GM21576 (cell line): Measurements from ENCODE around the gene PUS10.
A peak's percentile ranks its signal among the peaks of the same experiment; 100 is the strongest.
"Not testable (repeated sequence)": the region's sequence is repeated elsewhere in the genome, so short reads cannot be mapped to it uniquely, and the experiment has no call there.

Experiments
- ATAC-seq: cut with Tn5 transposase; IDR thresholded peaks from one replicate; pipeline ENCODE4 v1.9.1; 2021; ENCODE audit warnings: mild to moderate bottlenecking, moderate library complexity; ENCODE audit not compliant: unreplicated experiment

The PUS10 gene

GRCh38 chr2:61017556-61018317, at the start of gene PUS10, which contains the start of gene PEX13:
TSS of gene PUS10 (minus strand) at chr2:61018255. CDS start at chr2:61011890, 6,365 bp downstream.
TSS of gene PEX13 (plus strand) at chr2:61017720. CDS start at chr2:61017760, 40 bp downstream.
- peak; percentile 77 for ATAC-seq

GRCh38 chr2:61065714-61066709, 48.0 kb upstream of the PUS10 start, which contains the start of gene SANBR:
TSS of gene SANBR (plus strand) at chr2:61065871. CDS start at chr2:61070351, 4,480 bp downstream.
- ATAC-seq, result peak; percentile 98

GRCh38 chr2:61059382-61059781, 41.3 kb upstream of the PUS10 start:
- ATAC-seq, result no peak

GRCh38 chr2:61057562-61057961, 39.5 kb upstream of the PUS10 start:
- no peak for ATAC-seq

- no peak for ATAC-seq
Measured at GRCh38 chr2:61055557-61055956, 37.5 kb upstream of the PUS10 start.

- ATAC-seq, result no peak
Measured at GRCh38 chr2:61045999-61046398, 27.9 kb upstream of the PUS10 start.

- no peak for ATAC-seq
Measured at GRCh38 chr2:61045226-61045625, 27.2 kb upstream of the PUS10 start.

- ATAC-seq, result no peak
Measured at GRCh38 chr2:61044636-61045035, 26.6 kb upstream of the PUS10 start.

- ATAC-seq, result no peak
Measured at GRCh38 chr2:61042807-61043206, 24.8 kb upstream of the PUS10 start.

- not testable (repeated sequence) for ATAC-seq
Measured at GRCh38 chr2:61036643-61037042, 18.6 kb upstream of the PUS10 start.

GRCh38 chr2:61034592-61034991, 16.5 kb upstream of the PUS10 start:
- ATAC-seq, result not testable (repeated sequence)

- ATAC-seq, result no peak
Measured at GRCh38 chr2:61029533-61029932, 11.5 kb upstream of the PUS10 start.

GRCh38 chr2:61023670-61024069, 5.6 kb upstream of the PUS10 start:
- ATAC-seq, result no peak

- ATAC-seq, result no peak
Measured at GRCh38 chr2:61021228-61021660, 3.2 kb upstream of the PUS10 start.

GRCh38 chr2:61018798-61019197, 743 bp upstream of the PUS10 start:
- ATAC-seq, result no peak

GRCh38 chr2:61018318-61018755, 282 bp upstream of the PUS10 start:
- peak; percentile 4 for ATAC-seq

- peak; percentile 60 for ATAC-seq
Measured at GRCh38 chr2:61017003-61017555, 976 bp downstream of the PUS10 start.

- ATAC-seq, result peak; percentile 5
Measured at GRCh38 chr2:61016392-61017002, 1.6 kb downstream of the PUS10 start.

GRCh38 chr2:61015976-61016375, 2.1 kb downstream of the PUS10 start:
- ATAC-seq, result no peak

- ATAC-seq, result no peak
Measured at GRCh38 chr2:61014763-61015162, 3.3 kb downstream of the PUS10 start.

- ATAC-seq, result no peak
Measured at GRCh38 chr2:61013382-61013781, 4.7 kb downstream of the PUS10 start.
